ENCODE measurements around the gene EPC2. TPM values are rescaled to one million over a fixed set of nuclear protein-coding genes. Genes with fewer than 3 reads are reported as not detected.
A peak's percentile ranks its signal among the peaks of the same experiment; 100 is the strongest.

Gene EPC2
- total and polyA plus RNA-seq, 10 of the 15 experiments (the other 5 are each of a cell fraction or from before 2014, with no cell fraction given): 2.0 to 16.5 (median 10.8) TPM

GRCh38 chr2:148643998-148644882 lies at the start of gene EPC2 (continued):
- TF ChIP-seq CHD4 (IDR thresholded peaks at IDR 0.05) (no peak), RFX5 (IDR thresholded peaks at IDR 0.05; ENCODE audit: low read depth, low read length) (no peak), CHD1 (IDR thresholded peaks at IDR 0.05; ENCODE audit: low read depth, low read length) (no peak), ELK1 (IDR thresholded peaks at IDR 0.05; ENCODE audit: low read depth, low read length) (no peak), ZNF622 (IDR thresholded peaks at IDR 0.05) (no peak), PML (IDR thresholded peaks at IDR 0.05; ENCODE audit: low read length) (no peak), EGR1 (IDR thresholded peaks at IDR 0.05; ENCODE audit: borderline replicate concordance in 1 of 2, low read depth in 2 of 2, low read length in 2 of 2) (peak in 1 of 2 experiments; percentile 76; a peak in 2 of 3 replicates), ZNF687 (IDR thresholded peaks at IDR 0.05) (0 out of 2 replicates have a peak, but pooled peaks have one; percentile 32), EP300 (IDR thresholded peaks at IDR 0.05; ENCODE audit: borderline replicate concordance in 1 of 2, control insufficient read depth in 1 of 2, low read depth in 2 of 2, low read length in 2 of 2) (no peak), SMC3 (IDR thresholded peaks at IDR 0.05; ENCODE audit: borderline replicate concordance, low read length) (no peak), ETV6 (conservative IDR thresholded peaks at IDR 0.05 in 1 of 2, IDR thresholded peaks at IDR 0.05 in 1 of 2; ENCODE audit: borderline replicate concordance in 1 of 2, low read depth in 1 of 2) (no peak), FOXK2 (IDR thresholded peaks at IDR 0.05) (no peak), POU2F2 (IDR thresholded peaks at IDR 0.05; ENCODE audit: borderline replicate concordance, low read depth, low read length) (peak; percentile 70; the same call in 2 of the 3 replicates), GABPA (IDR thresholded peaks at IDR 0.05; ENCODE audit: low read depth) (no peak), TARDBP (IDR thresholded peaks at IDR 0.05; ENCODE audit: borderline replicate concordance) (0 out of 2 replicates have a peak, but pooled peaks have one; percentile 26), E2F4 (IDR thresholded peaks at IDR 0.05; ENCODE audit: low read depth, low read length) (no peak), BACH1 (IDR thresholded peaks at IDR 0.05; ENCODE audit: borderline replicate concordance) (no peak; the same call in 1 of the 2 replicates), ATF7 (IDR thresholded peaks at IDR 0.05; ENCODE audit: low read depth) (no peak), HDGF (IDR thresholded peaks at IDR 0.05) (no peak), GATAD2B (conservative IDR thresholded peaks at IDR 0.05; ENCODE audit: low read depth) (peak; percentile 73), NR2C2 (IDR thresholded peaks at IDR 0.05; ENCODE audit: borderline replicate concordance, control insufficient read depth, insufficient read length, low read depth) (no peak)
- TF ChIP-seq, protein P1, sequence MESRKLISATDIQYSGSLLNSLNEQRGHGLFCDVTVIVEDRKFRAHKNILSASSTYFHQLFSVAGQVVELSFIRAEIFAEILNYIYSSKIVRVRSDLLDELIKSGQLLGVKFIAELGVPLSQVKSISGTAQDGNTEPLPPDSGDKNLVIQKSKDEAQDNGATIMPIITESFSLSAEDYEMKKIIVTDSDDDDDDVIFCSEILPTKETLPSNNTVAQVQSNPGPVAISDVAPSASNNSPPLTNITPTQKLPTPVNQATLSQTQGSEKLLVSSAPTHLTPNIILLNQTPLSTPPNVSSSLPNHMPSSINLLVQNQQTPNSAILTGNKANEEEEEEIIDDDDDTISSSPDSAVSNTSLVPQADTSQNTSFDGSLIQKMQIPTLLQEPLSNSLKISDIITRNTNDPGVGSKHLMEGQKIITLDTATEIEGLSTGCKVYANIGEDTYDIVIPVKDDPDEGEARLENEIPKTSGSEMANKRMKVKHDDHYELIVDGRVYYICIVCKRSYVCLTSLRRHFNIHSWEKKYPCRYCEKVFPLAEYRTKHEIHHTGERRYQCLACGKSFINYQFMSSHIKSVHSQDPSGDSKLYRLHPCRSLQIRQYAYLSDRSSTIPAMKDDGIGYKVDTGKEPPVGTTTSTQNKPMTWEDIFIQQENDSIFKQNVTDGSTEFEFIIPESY (IDR thresholded peaks at IDR 0.05): no peak
